HG03175 (cell line): Measurements from ENCODE around the gene LIPJ.
A peak's percentile ranks its signal among the peaks of the same experiment; 100 is the strongest.

ENCODE experiments used
- ATAC-seq: cut with Tn5 transposase; IDR thresholded peaks from one replicate; pipeline ENCODE4 v1.9.1; 2021; ENCODE audit warnings: mild to moderate bottlenecking, moderate library complexity; ENCODE audit not compliant: unreplicated experiment

The LIPJ gene

GRCh38 chr10:88592906-88593305 is 6.3 kb downstream of the LIPJ start:
- no peak for ATAC-seq

- ATAC-seq, result no peak
Observed at GRCh38 chr10:88594482-88594881, 7.9 kb downstream of the LIPJ start.

GRCh38 chr10:88598055-88598454 is 11.5 kb downstream of the LIPJ start:
- peak; percentile 78 for ATAC-seq

GRCh38 chr10:88608052-88608732 is 21.6 kb downstream of the LIPJ start:
- no peak for ATAC-seq

- no peak for ATAC-seq
Observed at GRCh38 chr10:88608780-88609179, 22.2 kb downstream of the LIPJ start.

- ATAC-seq, result no peak
Observed at GRCh38 chr10:88616250-88616977, 29.9 kb downstream of the LIPJ start.

GRCh38 chr10:88617772-88618300 is 31.3 kb downstream of the LIPJ start:
- no peak for ATAC-seq

GRCh38 chr10:88618496-88618895 is 31.9 kb downstream of the LIPJ start:
- no peak for ATAC-seq

GRCh38 chr10:88620441-88620840 is 33.9 kb downstream of the LIPJ start:
- ATAC-seq, result no peak

- no peak for ATAC-seq
Observed at GRCh38 chr10:88623835-88624234, 37.3 kb downstream of the LIPJ start.

GRCh38 chr10:88624840-88625239 is 38.3 kb downstream of the LIPJ start:
- no peak for ATAC-seq

GRCh38 chr10:88640186-88640585 is 53.6 kb downstream of the LIPJ start:
- ATAC-seq, result no peak

- ATAC-seq, result no peak
Observed at GRCh38 chr10:88642209-88642608, 55.6 kb downstream of the LIPJ start.

GRCh38 chr10:88642963-88643362 is 56.4 kb downstream of the LIPJ start:
- no peak for ATAC-seq

GRCh38 chr10:88647061-88647615 is 60.6 kb downstream of the LIPJ start:
- ATAC-seq, result no peak

GRCh38 chr10:88651101-88651551 is 64.6 kb downstream of the LIPJ start:
- ATAC-seq, result no peak

GRCh38 chr10:88652616-88653015 is 66.1 kb downstream of the LIPJ start:
- no peak for ATAC-seq
